Activated T-cell treated with anti-CD3 and anti-CD28 coated beads, Interleukin-2, amount 50 U/mL, for 48 hours (primary cell): Measurements from ENCODE around the gene SALL2.
A peak's percentile ranks its signal among the peaks of the same experiment; 100 is the strongest.
"Not testable (repeated sequence)": the region's sequence is repeated elsewhere in the genome, so short reads cannot be mapped to it uniquely, and the experiment has no call there.

ENCODE experiments used
- DNase-seq, 2 experiments: peaks; one replicate each; pipeline ENCODE4 v3.0.0-alpha.2; 2020

Gene SALL2

GRCh38 chr14:21525962-21526671 lies at the start of gene SALL2:
TSS of gene SALL2 (minus strand) at chr14:21526346. CDS start at chr14:21526127, 219 bp downstream.
- peak; percentile 74 to 80 for DNase-seq

- DNase-seq: no peak
These were observed 49.5 kb upstream of the SALL2 start for GRCh38 chr14:21575661-21576060.

GRCh38 chr14:21572604-21573003 lies 46.5 kb upstream of the SALL2 start:
- DNase-seq: no peak

GRCh38 chr14:21558703-21559170 lies 32.6 kb upstream of the SALL2 start:
- no peak for DNase-seq

- peak; percentile 75 to 78 for DNase-seq
These were observed 31.1 kb upstream of the SALL2 start for GRCh38 chr14:21557084-21557901.

GRCh38 chr14:21556378-21557083 lies 30.4 kb upstream of the SALL2 start:
- DNase-seq: no peak

GRCh38 chr14:21553266-21553665 lies 27.1 kb upstream of the SALL2 start:
- DNase-seq: no peak

GRCh38 chr14:21544588-21544987 lies 18.4 kb upstream of the SALL2 start:
- DNase-seq: not testable (repeated sequence)

- DNase-seq: no peak
These were observed 17.8 kb upstream of the SALL2 start for GRCh38 chr14:21543963-21544362.

GRCh38 chr14:21543521-21543960 lies 17.4 kb upstream of the SALL2 start:
- no peak for DNase-seq

- DNase-seq: no peak
These were observed 15.4 kb upstream of the SALL2 start for GRCh38 chr14:21541413-21542074.

GRCh38 chr14:21539189-21539940 lies 13.2 kb upstream of the SALL2 start:
- no peak for DNase-seq

GRCh38 chr14:21537090-21537424 lies 10.9 kb upstream of the SALL2 start:
- no peak for DNase-seq

GRCh38 chr14:21536418-21537089 lies 10.4 kb upstream of the SALL2 start:
- DNase-seq: no peak

GRCh38 chr14:21535545-21536417 lies 9.6 kb upstream of the SALL2 start:
- no peak for DNase-seq

- DNase-seq: no peak
These were observed 8.4 kb upstream of the SALL2 start for GRCh38 chr14:21534576-21534975.

GRCh38 chr14:21533294-21533693 lies 7.1 kb upstream of the SALL2 start:
- no peak for DNase-seq

- DNase-seq: no peak
These were observed 3.4 kb upstream of the SALL2 start for GRCh38 chr14:21529515-21529914.

- no peak for DNase-seq
These were observed 2.5 kb upstream of the SALL2 start for GRCh38 chr14:21528381-21529348.
